Astrocyte (in vitro differentiated cells and primary cell): ENCODE results near the gene COQ10A.

Source experiments
- EZH2 ChIP-seq: IDR thresholded peaks from 2 replicates; pipeline ENCODE4 v1.6.1; 2012; ENCODE audit warnings: mild to moderate bottlenecking, low read length, inconsistent platforms; ENCODE audit not compliant: insufficient read depth
- TF ChIP-seq, protein P1 (sequence below): IDR thresholded peaks from 2 replicates; pipeline ENCODE4 v1.5.1; 2011; ENCODE audit warnings: low read depth, mild to moderate bottlenecking, inconsistent platforms, low read length, moderate library complexity; ENCODE audit not compliant: insufficient read depth

DNA sequence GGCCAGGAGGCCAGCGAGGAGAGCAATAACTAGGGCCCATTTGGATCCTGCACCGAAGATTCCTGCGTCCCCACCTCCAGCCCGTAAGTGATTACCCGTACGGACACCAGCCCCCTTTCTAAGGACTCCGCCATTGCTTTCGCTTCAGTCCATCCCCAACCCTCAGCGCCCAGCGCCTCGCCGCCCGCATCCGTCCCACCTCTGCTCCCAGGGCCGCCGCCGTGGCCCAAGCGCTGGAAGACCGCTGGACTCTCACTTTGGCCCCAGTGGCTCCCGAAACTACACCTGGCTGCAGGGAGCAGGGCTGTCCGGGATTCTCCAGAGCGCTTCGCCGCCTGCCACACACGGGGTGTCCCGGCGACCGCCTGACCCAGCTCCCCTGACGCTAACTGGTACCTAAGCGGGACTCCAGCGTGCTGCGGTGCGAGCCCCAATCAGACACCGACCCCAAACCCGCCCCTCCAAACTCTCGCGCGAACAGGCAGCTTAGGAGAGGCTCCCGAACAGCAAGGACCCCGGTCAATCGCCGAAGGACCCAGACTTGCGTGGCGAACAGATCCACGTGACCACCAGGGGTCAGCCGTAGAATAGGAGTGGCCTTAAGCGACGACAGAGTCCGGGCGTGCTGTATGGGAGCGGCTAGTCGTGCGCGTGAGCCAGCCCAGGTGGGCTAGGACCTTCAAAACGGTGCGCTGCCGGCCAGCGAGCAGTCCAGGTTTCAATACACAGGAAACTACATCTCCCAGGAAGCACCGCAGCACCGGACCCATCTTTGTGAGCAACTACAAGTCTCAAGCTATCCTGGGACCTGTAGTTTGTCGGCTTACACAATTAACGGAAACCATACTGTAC lies 49.1 kb downstream of the COQ10A start, which contains the start of gene CNPY2:
- TF ChIP-seq, protein P1, sequence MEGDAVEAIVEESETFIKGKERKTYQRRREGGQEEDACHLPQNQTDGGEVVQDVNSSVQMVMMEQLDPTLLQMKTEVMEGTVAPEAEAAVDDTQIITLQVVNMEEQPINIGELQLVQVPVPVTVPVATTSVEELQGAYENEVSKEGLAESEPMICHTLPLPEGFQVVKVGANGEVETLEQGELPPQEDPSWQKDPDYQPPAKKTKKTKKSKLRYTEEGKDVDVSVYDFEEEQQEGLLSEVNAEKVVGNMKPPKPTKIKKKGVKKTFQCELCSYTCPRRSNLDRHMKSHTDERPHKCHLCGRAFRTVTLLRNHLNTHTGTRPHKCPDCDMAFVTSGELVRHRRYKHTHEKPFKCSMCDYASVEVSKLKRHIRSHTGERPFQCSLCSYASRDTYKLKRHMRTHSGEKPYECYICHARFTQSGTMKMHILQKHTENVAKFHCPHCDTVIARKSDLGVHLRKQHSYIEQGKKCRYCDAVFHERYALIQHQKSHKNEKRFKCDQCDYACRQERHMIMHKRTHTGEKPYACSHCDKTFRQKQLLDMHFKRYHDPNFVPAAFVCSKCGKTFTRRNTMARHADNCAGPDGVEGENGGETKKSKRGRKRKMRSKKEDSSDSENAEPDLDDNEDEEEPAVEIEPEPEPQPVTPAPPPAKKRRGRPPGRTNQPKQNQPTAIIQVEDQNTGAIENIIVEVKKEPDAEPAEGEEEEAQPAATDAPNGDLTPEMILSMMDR = no peak
- no peak for TF ChIP-seq EZH2
